HL-60 (cell line): ENCODE data around the gene ADGRG6.

Experiments used
- CTCF ChIP-seq: IDR thresholded peaks from one replicate; pipeline ENCODE4 v1.5.1; 2011; ENCODE audit warnings: low read length, control low read depth, inconsistent platforms; ENCODE audit not compliant: insufficient read depth
- GABPA ChIP-seq: IDR thresholded peaks from 2 replicates; pipeline ENCODE4 v1.6.1; 2012; ENCODE audit warnings: low read depth
- POLR2AphosphoS5 ChIP-seq: IDR thresholded peaks from 2 replicates; pipeline ENCODE4 v1.6.1; 2012; ENCODE audit warnings: low read depth
- SPI1 ChIP-seq: IDR thresholded peaks from 2 replicates; pipeline ENCODE4 v1.6.1; 2012; ENCODE audit warnings: low read depth, mild to moderate bottlenecking, borderline replicate concordance

GRCh38 chr6:142361345-142361744 lies 59.5 kb downstream of the ADGRG6 start:
- no peak for TF ChIP-seq POLR2AphosphoS5
- no peak for TF ChIP-seq CTCF
- TF ChIP-seq SPI1: no peak
- TF ChIP-seq GABPA: no peak
